Mesenchymal stem cell (in vitro differentiated cells and primary cell): ENCODE measurements around the gene BORCS5.

Experiments used
- DNase-seq: peaks from one replicate; pipeline ENCODE4 v3.0.0-alpha.2; 2013
- H2AFZ ChIP-seq: one replicate; pipeline ENCODE4 v1.6.1; 2013; ENCODE audit warnings: low read depth, mild to moderate bottlenecking, control low read depth, inconsistent platforms, low read length, moderate library complexity
- H2AK5ac ChIP-seq: 2 replicates; pipeline ENCODE4 v1.6.1; 2013; ENCODE audit warnings: low read length, moderate library complexity, mild to moderate bottlenecking, inconsistent platforms; ENCODE audit not compliant: severe bottlenecking
- H2BK120ac ChIP-seq: one replicate; pipeline ENCODE4 v1.6.1; 2013; ENCODE audit warnings: low read depth, mild to moderate bottlenecking, inconsistent platforms, low read length, moderate library complexity
- H2BK12ac ChIP-seq, 2 experiments: one replicate each; pipeline ENCODE4 v1.6.1; 2013; ENCODE audit warnings: inconsistent platforms in 2 of 2, low read length in 2 of 2, mild to moderate bottlenecking in 2 of 2, moderate library complexity in 2 of 2, control low read depth in 1 of 2
- H2BK15ac ChIP-seq: one replicate; pipeline ENCODE4 v1.6.1; 2013; ENCODE audit warnings: mild to moderate bottlenecking, low read depth, inconsistent platforms; ENCODE audit not compliant: poor library complexity, severe bottlenecking
- H2BK5ac ChIP-seq: 2 replicates; pipeline ENCODE4 v1.6.1; 2013; ENCODE audit warnings: low read depth, mild to moderate bottlenecking, low read length, control low read depth, inconsistent platforms; ENCODE audit not compliant: poor library complexity, severe bottlenecking
- H3K14ac ChIP-seq, 2 experiments: one replicate each; pipeline ENCODE4 v1.6.1; 2013; ENCODE audit warnings: inconsistent platforms in 2 of 2, low read length in 2 of 2, control low read depth in 1 of 2, mild to moderate bottlenecking in 1 of 2, moderate library complexity in 1 of 2
- H3K18ac ChIP-seq, 2 experiments: one replicate each; pipeline ENCODE4 v1.6.1; 2013; ENCODE audit warnings: inconsistent platforms in 2 of 2, low read length in 2 of 2, control low read depth in 1 of 2, low read depth in 1 of 2, mild to moderate bottlenecking in 1 of 2
- H3K23ac ChIP-seq, 2 experiments: one replicate each; pipeline ENCODE4 v1.6.1; 2013; ENCODE audit warnings: inconsistent platforms in 2 of 2, low read length in 2 of 2, mild to moderate bottlenecking in 2 of 2, moderate library complexity in 2 of 2, control low read depth in 1 of 2
- H3K27ac ChIP-seq: 2 replicates; pipeline ENCODE4 v1.5.1; 2013; ENCODE audit warnings: mild to moderate bottlenecking, moderate library complexity, low read length, control low read depth, inconsistent platforms; ENCODE audit not compliant: poor library complexity, severe bottlenecking
- H3K27me3 ChIP-seq, 2 experiments: 2 replicates each; pipeline versions ENCODE4 v1.6.1 to v1.7.0; 2013; ENCODE audit warnings: low read length in 2 of 2, mild to moderate bottlenecking in 2 of 2, moderate library complexity in 2 of 2, control low read depth in 1 of 2, inconsistent platforms in 1 of 2; ENCODE audit not compliant: control insufficient read depth in 1 of 2, insufficient read depth in 1 of 2
- H3K36me3 ChIP-seq, 2 experiments: 2 replicates each; pipeline versions ENCODE4 v1.6.1 to v1.7.0; 2013; ENCODE audit warnings: low read length in 2 of 2, control low read depth in 1 of 2, inconsistent platforms in 1 of 2, low read depth in 1 of 2, mild to moderate bottlenecking in 1 of 2; ENCODE audit not compliant: insufficient read depth in 2 of 2, control insufficient read depth in 1 of 2
- H3K4ac ChIP-seq, 2 experiments: one replicate each; pipeline ENCODE4 v1.6.1; 2013; ENCODE audit warnings: inconsistent platforms in 2 of 2, low read length in 2 of 2, mild to moderate bottlenecking in 2 of 2, moderate library complexity in 2 of 2, control low read depth in 1 of 2, low read depth in 1 of 2
- H3K4me1 ChIP-seq: 2 replicates; pipeline ENCODE4 v1.6.1; 2013; ENCODE audit warnings: low read depth, low read length, control low read depth; ENCODE audit not compliant: control insufficient read depth, insufficient read depth
- H3K4me2 ChIP-seq: 2 replicates; pipeline ENCODE4 v1.6.1; 2013; ENCODE audit warnings: low read length, mild to moderate bottlenecking, inconsistent platforms; ENCODE audit not compliant: poor library complexity, severe bottlenecking
- H3K4me3 ChIP-seq, 2 experiments: 2 replicates each; pipeline versions ENCODE4 v1.5.1 to v1.7.0; 2013; ENCODE audit warnings: low read length in 2 of 2, mild to moderate bottlenecking in 2 of 2, control low read depth in 1 of 2, low read depth in 1 of 2; ENCODE audit not compliant: insufficient read depth in 1 of 2
- H3K79me1 ChIP-seq: replicated peaks from 2 replicates; pipeline ENCODE4 v1.6.1; 2013; ENCODE audit warnings: mild to moderate bottlenecking, control low read depth, low read length, inconsistent platforms; ENCODE audit not compliant: poor library complexity, severe bottlenecking
- H3K9ac ChIP-seq: 2 replicates; pipeline ENCODE4 v1.7.0; 2013; ENCODE audit warnings: mild to moderate bottlenecking, low read length, moderate library complexity
- H3K9me3 ChIP-seq: 2 replicates; pipeline ENCODE4 v1.7.0; 2013; ENCODE audit warnings: mild to moderate bottlenecking, low read length; ENCODE audit not compliant: control insufficient read depth
- H4K8ac ChIP-seq: one replicate; pipeline ENCODE4 v1.6.1; 2013; ENCODE audit warnings: inconsistent platforms, mild to moderate bottlenecking, low read length, moderate library complexity
- H4K91ac ChIP-seq: one replicate; pipeline ENCODE4 v1.6.1; 2013; ENCODE audit warnings: mild to moderate bottlenecking, low read length, inconsistent platforms
- WGBS: methylation state at CpG from one replicate; pipeline ENCODE4 v1.1.7; 2013; ENCODE audit warnings: mixed read lengths; 5-methylcytosine and 5-hydroxymethylcytosine counted together

Gene BORCS5

GRCh38 chr12:12331244-12331771 lies 25.6 kb upstream of the BORCS5 start:
- Histone ChIP-seq H3K4ac (no peak overlapping the region), H3K9ac (no peak overlapping the region), H3K9me3 (no peaks in the 10 kb centered on the region), H3K36me3 (no peaks in the 10 kb centered on the region), H3K27me3 (no peaks in the 10 kb centered on the region), H2BK5ac (no peak overlapping the region), H3K79me1 (no peaks in the 10 kb centered on the region), H3K27ac (no peak overlapping the region), H4K91ac (no peak overlapping the region), H3K4me1 (peaks cover 3% of the 10 kb centered on the region), H3K4me3 (no peak overlapping the region), H2AFZ (no peak overlapping the region), H2AK5ac (no peak overlapping the region), H2BK120ac (no peak overlapping the region), H4K8ac (no peak overlapping the region), H2BK15ac (no peak overlapping the region), H3K14ac (no peak overlapping the region), H2BK12ac (peak overlapping the region in 1 of 2 experiments; percentile 32), H3K23ac (no peak overlapping the region), H3K4me2 (no peak overlapping the region), H3K18ac (no peak overlapping the region)
- DNase-seq, result no peak
- WGBS, result 78% methylated on average over 7 of the region's 7 CpGs

DNA sequence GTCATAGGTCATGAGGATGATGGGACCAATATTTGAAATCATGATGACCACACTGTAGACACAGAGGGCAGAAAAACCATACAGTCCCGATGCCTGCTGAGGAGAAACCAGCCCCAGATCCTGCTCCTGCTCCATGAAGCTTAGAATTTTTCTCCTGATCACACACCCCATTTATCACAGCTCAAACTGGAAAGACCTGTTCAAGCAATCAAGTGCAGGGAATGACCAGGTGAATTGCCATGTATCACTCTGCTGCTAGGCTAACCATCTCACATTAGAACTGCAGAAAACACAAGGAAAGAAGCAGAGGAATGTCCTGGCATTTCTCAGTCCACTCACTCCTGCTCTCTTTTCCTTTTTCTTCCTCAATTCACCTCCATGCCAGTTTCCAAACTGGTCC lies 25.0 kb upstream of the BORCS5 start:
- no peaks in the 10 kb centered on the region for H3K79me1 ChIP-seq
- H3K27ac ChIP-seq, result no peak overlapping the region
- H3K27me3 ChIP-seq, result no peaks in the 10 kb centered on the region
- H2BK15ac ChIP-seq, result no peak overlapping the region
- no peak overlapping the region for H2AK5ac ChIP-seq
- H4K91ac ChIP-seq, result no peak overlapping the region
- DNase-seq, result no peak
- H3K4me1 ChIP-seq, result peaks cover 3% of the 10 kb centered on the region
- H2BK12ac ChIP-seq, result no peak overlapping the region
- H3K4me2 ChIP-seq, result no peak overlapping the region
- no peak overlapping the region for H3K23ac ChIP-seq
- no peak overlapping the region for H3K14ac ChIP-seq
- no peak overlapping the region for H2AFZ ChIP-seq
- H4K8ac ChIP-seq, result no peak overlapping the region
- H3K9me3 ChIP-seq, result no peaks in the 10 kb centered on the region
- H3K9ac ChIP-seq, result no peak overlapping the region
- no peak overlapping the region for H2BK5ac ChIP-seq
- H3K36me3 ChIP-seq, result no peaks in the 10 kb centered on the region
- no peak overlapping the region for H3K4ac ChIP-seq
- H3K4me3 ChIP-seq, result no peak overlapping the region
- no peak overlapping the region for H2BK120ac ChIP-seq
- no peak overlapping the region for H3K18ac ChIP-seq
- 90% methylated on average over 1 of the region's 1 CpG for WGBS

DNA sequence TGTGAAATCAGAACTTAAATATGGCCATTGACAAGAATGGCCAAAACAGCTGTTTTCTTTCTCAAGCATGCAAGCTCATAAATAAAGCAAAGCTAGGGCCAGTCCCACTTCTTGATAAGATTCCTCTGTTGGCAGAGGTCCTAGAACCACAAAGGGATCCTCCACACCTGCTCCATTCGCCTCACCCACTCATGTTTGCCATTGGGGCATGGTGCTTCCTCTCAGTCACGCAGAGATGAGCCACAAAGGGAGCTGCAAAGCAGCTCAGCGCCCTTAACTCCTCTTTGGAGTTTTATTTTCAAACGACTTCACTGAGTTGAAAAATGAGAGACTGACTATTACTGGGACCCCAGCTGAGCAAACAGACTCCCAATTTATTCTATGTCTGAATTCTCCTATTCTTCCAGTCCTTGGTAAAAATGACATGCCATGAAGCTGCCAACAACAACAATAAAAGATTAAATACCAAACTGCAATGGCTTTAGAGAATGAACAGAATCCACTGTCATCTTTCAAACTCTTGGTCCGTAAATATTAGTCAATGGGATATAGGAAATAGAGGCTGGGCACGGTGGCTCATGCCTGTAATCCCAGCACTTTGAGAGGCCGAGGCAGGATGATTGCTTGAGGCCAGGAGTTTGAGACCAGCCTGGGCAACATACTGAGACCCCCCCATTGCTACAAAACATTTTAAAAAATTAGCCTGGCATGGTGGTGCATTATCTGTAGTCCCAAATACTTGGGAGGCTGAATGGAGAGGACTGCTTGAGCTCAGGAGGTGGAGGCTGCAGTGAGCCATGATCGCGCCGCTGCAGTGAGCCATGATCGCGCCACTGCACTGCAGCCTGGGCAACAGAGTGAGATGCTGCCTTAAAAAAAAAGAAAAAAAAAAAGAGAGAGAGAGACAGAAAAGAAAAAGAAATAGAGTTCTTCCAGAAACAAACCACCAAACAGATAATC lies 23.2 kb upstream of the BORCS5 start:
- no peaks in the 10 kb centered on the region for H3K9me3 ChIP-seq
- H4K91ac ChIP-seq, result no peak overlapping the region
- H2AK5ac ChIP-seq, result no peak overlapping the region
- WGBS, result 88% methylated on average over 10 of the region's 12 CpGs
- no peak overlapping the region for H2BK5ac ChIP-seq
- H3K27me3 ChIP-seq, result no peaks in the 10 kb centered on the region
- no peak overlapping the region for H3K23ac ChIP-seq
- peaks cover 0 to under 1% of the 10 kb centered on the region in 2 experiments for H3K36me3 ChIP-seq
- H2BK15ac ChIP-seq, result no peak overlapping the region
- peak overlapping the region; percentile 17 to 42 for H3K18ac ChIP-seq
- no peak overlapping the region for H4K8ac ChIP-seq
- H2BK120ac ChIP-seq, result no peak overlapping the region
- H3K79me1 ChIP-seq, result no peaks in the 10 kb centered on the region
- peak overlapping the region in 1 of 2 experiments; percentile 69 for H2BK12ac ChIP-seq
- H3K14ac ChIP-seq, result no peak overlapping the region
- DNase-seq, result no peak
- H3K4me2 ChIP-seq, result no peak overlapping the region
- peaks cover 4% of the 10 kb centered on the region for H3K4me1 ChIP-seq
- no peak overlapping the region for H3K4ac ChIP-seq
- H2AFZ ChIP-seq, result no peak overlapping the region
- no peak overlapping the region for H3K27ac ChIP-seq
- no peak overlapping the region for H3K4me3 ChIP-seq
- peak overlapping the region; percentile 3 for H3K9ac ChIP-seq

GRCh38 chr12:12334367-12335040 lies 22.4 kb upstream of the BORCS5 start:
- H2AK5ac ChIP-seq, result no peak overlapping the region

More at GRCh38 chr12:12334367-12335040, 22.4 kb upstream of the BORCS5 start:
- no peak overlapping the region for H3K23ac ChIP-seq
- no peak overlapping the region for H2BK15ac ChIP-seq
- DNase-seq, result peak; percentile 48
- H3K14ac ChIP-seq, result no peak overlapping the region
- WGBS, result 37% methylated on average over 10 of the region's 10 CpGs
- no peak overlapping the region for H2BK12ac ChIP-seq
- H3K4ac ChIP-seq, result no peak overlapping the region
- peak overlapping the region; percentile 3 for H3K9ac ChIP-seq
- H3K36me3 ChIP-seq, result peaks cover 0 to 4% of the 10 kb centered on the region in 2 experiments
- no peak overlapping the region for H3K4me3 ChIP-seq
- H3K79me1 ChIP-seq, result no peaks in the 10 kb centered on the region
- H3K9me3 ChIP-seq, result no peaks in the 10 kb centered on the region
- H2AFZ ChIP-seq, result no peak overlapping the region
- no peak overlapping the region for H2BK5ac ChIP-seq
- no peak overlapping the region for H3K27ac ChIP-seq
- no peak overlapping the region for H4K91ac ChIP-seq
- peaks cover 8% of the 10 kb centered on the region for H3K4me1 ChIP-seq
- no peak overlapping the region for H3K18ac ChIP-seq
- H4K8ac ChIP-seq, result no peak overlapping the region
- no peaks in the 10 kb centered on the region for H3K27me3 ChIP-seq
- H2BK120ac ChIP-seq, result no peak overlapping the region
- no peak overlapping the region for H3K4me2 ChIP-seq
